ENCODE results near the gene FAM20C.
"Not testable (repeated sequence)": the region's sequence is repeated elsewhere in the genome, so short reads cannot be mapped to it uniquely, and the experiment has no call there.

Gene FAM20C

DNA sequence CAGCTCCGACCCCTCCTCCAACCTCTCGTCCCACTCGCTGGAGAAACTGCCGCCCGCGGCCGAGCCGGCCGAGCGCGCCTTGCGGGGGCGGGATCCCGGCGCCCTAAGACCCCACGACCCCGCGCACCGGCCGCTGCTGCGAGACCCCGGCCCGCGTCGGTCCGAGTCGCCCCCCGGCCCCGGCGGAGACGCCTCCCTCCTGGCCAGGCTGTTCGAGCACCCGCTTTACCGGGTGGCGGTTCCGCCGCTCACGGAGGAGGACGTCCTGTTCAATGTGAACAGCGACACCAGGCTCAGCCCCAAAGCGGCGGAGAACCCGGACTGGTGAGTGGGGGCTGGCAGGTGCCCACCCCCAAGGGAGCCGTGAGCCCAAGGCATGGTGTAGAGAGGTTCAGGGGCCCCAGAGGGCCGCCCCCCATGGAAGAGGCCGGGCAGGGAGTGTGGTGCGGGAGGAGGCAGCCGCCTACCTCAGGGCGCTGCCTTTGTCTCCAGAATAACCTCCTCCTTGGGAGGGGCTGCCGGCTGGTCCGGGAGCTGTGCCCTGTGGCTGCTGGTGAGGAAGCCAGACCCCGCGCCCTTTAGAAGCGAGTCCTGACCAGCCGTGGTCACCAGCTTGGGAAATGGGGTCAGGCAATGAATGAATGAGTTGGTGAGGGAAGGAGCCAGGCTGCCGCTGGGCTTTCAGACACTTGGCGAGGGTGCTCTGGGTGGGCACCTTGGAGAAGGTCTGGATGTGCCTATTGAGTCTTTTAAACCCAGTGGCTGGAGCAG is 1.3 kb downstream of the FAM20C start:
- no peak for DNase-seq

DNA sequence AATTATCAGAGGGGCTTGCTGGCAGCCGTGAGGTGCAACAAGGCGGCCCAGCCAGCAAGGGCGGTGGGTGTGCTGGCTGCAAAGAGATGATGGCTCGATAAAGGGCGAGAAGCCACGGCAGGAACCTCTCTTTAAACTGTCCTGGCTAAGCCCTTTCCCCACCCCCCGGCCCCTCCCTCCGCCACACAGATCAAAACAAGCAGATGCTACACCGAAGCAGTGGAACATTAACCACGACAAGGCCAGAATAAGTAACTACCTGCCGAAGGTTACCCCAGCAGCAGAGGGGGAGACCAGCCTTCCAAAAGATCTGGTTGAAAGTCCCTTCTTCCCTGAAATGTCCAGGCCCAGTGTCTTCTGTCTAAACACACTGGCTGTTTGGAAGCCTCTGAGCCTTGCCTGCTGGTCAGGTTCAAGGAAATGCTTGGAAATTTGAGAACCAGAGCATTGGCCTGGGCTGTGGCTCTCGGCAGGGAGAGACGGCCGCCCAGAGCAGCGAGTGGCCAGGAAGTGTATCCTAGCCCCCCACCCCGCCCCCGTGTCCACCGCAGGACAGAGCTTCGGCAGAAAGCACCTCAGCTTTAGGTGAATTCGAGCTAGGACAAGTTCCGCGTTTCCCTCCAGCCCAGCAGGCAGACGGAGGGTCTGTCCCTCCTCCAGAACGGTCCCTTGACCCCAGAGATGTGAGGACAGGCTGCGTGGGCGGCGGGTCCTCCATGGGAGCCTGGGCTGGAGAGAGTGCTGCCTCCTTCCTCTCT is 2.1 kb downstream of the FAM20C start:
- DNase-seq = no peak

DNA sequence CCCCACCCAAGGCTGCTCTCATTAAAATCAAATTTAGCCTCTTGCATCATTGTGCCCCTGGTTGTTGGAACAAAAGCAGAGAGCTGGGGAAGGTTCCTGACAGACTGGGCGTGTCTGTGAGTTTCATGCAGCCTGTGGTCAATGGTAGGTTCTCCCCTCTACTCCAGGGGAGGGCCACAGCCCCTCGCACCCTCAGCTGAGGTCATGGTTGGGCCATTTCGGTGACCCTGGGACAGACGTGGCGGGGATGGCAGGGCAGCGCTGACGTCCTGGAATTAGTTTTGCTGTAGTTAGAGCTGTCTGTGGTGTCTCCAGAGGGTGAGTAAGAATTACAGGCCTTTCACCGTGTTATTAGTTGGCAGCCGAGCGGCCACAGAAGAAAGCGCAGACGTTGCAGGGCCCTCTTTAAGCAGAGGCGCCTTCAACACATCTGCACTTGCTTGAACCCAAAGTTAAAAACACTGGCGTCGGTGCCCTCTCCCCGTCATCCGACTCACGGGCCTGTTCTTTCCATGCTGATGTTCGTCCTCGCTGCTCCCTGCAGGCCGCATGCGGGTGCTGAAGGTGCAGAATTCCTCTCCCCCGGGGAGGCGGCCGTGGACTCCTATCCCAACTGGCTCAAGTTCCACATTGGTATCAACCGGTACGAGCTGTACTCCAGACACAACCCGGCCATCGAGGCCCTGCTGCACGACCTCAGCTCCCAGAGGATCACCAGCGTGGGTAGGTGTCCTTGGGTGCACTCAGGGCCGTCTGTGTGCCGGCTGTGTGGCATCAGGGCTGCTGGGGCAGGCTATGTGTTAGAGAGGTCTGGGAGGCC is 2.8 kb downstream of the FAM20C start:
- no peak for DNase-seq

DNA sequence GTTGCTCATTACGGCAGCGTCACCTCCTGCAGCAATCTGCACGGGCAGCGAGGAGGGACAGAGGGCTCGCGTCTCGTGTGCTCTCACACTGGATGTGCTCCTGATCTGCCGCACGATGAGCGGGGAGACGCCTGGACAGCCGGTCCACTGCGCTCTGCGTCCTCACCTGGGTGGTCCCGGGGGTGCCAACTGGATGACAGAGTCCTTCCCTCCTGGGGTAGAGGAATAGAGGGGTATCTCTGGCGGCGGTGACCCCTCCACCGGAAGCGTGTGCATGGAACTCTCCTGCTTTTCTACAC is 3.4 kb downstream of the FAM20C start:
- DNase-seq = no peak

DNA sequence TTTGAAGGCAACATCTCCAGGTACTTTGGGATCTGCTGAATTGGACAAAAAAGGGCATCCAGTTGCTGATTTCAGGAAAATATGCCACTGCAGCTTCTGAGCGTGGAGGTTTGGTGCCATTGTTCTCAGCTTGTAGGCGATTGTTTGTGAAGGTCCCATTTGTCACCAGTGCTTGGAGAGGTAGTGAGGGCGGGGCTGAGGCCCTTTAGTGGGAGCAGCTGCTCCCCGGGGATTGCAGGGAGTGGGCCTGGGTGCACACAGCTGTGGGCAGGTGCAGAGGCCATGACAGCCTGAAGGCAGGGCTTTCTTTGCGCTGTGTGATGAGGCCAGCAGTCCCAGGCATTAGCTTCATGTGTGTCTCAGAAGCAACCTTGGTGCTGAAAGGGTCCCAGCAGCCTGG is 3.9 kb downstream of the FAM20C start:
- DNase-seq = no peak

DNA sequence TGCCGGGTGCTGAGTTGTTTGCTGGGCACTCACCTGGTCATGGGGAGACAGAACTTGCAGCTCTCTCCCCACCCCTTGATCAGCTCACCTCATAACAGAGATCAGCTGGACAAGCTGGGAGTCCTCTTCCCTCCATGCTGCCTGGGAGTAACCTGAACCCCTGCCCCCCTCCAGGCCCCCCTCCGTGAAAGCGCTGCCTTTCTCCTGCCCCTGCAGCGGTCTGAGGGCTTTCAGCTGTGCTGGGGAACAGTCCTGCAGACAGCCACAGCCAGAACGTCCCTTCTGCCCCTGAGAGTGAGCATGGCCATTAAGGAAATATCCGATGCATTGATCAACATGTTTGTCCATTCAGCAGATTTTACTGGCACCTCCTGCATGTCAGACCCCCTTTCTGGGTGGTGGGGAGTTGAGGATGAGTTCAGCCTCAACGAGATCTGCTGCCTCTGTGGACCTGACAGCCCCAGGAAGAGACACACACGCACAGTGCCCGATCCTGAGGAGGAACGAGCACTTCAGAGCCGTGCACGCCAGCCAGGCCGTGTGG is 4.5 kb downstream of the FAM20C start:
- DNase-seq = no peak

DNA sequence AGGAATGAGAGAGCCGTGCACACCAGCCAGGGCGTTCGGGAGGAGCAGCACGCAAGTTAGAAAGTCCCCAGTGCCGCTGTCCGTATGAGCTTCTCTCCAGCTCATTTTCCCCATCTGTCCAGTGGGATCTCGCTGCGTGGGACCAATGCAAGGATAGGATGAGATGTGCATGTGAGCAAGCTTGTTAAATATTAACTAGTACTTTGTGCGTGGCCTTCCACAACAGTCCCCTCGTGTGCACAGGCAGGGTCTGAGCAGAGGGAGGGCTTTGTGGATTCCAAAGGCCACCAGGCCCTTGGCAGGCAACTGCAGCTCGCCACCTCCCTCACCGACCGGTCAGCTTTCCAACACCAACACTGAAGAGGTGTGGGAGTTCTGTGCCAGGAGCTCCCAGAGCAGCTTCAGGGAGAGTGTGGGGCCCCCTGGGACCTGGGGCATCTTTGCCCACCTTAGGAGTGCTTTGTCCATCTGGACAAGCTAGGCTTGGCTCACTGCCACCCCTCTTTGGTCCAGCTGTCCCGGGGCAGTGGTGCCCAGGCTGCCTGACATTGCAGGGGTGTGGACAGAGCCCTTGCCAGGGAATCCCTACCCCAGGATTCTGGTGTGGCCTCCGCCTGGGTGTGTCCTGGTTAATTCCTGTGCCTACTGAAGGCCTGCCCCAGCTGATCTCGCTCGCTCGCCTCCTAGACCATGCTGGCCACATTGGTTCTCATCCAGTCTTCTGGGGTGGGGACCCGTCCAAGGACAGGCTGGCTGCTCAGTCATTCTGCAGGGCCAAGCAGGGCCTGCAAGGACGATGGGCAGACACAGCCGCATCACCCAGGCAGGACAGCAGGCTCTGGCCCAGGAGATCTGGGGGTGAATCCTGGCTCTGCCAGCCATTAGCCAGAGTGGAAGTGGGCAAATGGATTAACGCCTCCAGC is 5.3 kb downstream of the FAM20C start:
- no peak for DNase-seq

DNA sequence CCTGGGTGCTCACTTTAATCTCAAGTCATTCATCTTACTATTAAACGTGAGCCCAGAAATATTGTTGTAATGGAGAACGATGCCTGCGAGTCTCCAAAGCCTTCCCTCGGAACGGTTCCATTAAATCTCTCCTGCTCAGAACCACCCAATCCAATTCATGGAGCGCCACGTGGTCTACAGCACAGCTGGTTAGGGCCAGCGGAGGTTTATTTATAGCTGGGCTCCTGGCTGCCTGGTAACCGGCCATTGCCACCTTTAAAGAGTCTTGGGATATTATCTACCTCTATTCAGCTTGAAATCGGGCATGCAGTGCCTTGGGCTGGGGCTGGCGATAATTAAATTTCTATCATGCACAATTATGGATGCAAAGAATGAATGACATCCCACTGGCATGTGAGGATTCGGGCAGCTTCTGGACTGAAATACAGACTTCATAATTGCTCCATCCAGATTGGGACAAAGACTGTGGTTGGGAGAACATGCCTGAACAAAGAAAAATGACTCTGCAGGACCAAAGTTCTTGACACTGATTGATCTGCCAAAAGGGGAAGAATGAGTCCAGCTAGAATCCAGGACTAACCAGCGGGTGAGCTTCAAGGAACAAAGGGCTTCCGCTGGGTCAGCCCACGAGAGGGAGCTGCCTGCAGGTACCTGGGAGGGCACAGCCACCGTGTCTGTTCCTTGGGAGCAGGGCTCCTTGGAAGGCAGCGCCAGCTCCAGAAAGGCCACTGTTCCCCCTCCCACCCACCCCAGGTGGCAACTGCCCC is 7.3 kb downstream of the FAM20C start:
- no peak for DNase-seq

DNA sequence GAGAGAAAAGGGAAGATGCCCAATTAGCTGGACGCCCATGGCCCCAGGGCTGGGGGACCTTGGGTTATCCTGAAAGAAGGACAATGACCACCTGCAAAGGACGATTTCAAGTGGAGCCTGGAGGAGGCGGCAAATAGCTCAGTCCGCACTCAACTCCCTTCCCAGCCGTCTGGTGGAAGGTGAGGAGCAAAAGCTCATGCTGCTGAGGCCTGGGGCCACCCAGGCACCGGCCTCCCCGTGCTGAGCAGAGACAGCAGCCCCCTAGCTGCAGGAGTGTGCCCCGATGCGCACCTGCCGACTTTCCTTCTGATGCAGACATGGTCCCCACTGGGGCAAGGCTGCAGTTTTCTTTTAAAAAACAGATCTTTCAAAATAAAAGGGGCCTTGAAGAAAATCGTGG is 7.9 kb downstream of the FAM20C start:
- no peak for DNase-seq

DNA sequence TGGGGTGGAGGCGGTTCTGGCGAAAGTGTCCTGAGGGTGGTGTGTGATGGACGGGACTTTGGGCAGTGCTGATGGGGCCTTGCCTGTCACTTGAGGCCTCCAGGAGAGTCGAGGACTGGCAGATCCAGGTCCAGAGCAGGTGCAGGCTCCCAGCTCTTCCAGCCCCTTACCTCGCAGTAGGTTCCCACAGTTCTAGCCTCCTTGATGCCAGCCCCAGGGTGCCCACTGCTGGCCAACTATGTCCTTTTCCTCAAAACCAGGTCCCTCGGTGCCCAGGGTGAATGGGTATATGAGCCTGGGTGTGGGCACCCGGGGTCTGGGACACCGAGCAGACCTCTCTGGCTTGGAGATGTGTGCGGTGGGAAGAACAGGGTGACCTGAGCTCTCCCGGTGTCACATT is 8.3 kb downstream of the FAM20C start:
- no peak for DNase-seq

DNA sequence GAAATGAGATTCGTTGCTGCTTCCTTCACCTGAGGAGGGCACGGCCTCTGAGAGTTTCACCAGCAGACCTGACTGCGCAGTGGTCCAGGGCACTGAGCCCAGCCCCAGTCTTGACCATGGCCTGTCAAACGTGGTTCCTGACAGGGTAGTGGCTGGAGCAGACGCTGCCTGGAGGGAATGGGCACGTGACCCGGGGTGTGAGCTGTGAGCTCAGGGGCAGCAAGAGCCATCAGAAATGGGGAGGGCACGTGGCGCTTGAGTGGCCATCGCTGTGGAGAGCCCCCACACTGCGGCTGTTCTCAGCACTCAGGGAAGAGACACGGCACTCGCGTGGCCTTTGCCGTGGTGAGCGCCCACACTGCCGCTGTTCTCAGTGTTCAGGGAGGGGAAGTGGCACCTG is 12.0 kb downstream of the FAM20C start:
- no peak for DNase-seq

DNA sequence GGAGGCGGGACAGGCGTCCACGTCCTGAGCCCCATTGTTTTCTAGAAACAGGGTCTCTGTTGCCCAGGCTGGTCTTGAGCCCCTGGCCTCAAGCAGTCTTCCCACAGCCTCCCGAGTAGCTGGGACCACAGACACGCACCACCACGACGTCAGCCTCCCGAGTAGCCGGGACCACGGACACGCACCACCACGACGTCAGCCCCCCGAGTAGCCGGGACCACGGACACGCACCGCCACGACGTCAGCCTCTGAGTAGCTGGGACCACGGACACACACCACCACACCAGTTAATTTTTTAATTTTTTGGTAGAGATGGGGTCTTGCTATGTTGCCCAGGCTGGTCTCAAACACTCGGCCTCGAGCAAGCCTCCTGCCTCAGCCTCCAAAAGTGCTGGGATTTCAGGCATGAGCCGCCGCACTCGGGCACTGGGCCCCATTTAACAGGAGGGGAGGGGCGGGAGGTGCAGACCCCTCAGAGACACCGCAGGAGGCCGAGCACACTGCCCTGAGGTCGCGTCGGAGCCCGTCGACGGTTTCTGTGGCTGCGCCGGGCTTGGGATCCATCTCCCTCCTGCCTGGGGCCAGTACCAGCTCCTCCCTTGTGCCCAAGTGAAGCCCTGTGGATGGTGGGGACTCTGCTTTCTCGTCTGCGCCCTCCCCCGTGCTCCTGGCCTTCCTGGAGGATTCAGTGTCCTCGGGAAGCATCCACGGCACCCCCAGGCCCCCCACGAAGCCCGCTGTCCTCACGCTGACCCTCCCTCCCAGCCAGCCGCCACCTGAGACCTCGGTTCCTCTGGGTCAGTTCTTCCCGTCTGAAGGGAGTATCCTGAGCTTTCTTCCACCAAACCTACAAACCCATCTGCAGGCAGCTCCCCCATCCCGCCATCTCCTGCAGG is 13.0 kb downstream of the FAM20C start:
- no peak for DNase-seq

DNA sequence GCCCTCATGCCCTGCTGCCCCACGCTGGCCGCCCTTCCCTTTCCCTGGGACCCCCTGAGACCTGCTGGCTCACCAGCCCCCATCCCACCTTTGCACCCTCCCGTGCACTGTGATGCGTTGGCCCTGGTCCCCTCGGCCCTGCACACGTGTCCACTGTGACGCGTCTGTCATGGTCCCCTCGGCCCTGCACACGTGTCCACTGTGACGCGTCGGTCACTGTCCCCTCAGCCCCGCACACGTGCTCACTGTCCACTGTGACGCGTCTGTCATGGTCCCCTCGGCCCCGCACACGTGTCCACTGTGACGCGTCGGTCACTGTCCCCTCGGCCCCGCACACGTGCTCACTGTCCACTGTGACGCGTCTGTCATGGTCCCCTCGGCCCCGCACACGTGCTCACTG is 14.0 kb downstream of the FAM20C start:
- not testable (repeated sequence) for DNase-seq

DNA sequence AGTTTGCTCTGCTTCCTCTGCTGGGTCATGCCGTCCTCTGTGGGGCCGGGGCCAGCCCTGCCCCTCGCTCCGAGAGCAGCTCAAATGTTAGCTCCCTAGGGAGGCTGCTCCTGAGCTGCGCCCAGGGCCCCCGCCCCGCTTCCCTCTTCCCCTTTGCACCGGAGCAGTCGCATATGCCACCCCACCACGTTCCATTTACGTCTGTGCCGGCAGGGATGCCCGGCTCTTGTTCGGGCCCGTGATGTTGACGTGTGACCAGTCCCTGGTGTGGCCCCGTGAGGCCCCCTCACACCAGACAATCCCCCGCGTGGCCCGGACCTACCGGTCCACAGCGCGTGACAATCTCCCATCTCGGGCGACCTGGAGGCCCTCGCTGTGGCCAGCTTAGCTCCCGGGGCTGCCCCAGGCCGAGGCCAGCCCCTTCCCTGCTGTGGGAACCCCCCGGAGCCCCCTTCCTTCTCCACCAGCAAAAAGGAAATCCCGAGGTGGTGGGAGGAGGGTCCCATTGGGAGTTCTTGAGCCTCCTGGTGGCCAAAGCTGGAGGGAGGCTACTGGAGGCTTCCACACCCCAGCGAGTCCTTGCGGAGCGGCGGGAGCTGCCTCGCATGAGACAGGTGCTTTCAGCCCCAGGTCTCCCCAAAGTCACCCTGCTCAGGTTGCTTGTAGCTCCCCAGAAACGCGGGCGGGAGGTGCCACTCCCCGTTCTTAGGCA is 15.2 kb downstream of the FAM20C start:
- DNase-seq = no peak

DNA sequence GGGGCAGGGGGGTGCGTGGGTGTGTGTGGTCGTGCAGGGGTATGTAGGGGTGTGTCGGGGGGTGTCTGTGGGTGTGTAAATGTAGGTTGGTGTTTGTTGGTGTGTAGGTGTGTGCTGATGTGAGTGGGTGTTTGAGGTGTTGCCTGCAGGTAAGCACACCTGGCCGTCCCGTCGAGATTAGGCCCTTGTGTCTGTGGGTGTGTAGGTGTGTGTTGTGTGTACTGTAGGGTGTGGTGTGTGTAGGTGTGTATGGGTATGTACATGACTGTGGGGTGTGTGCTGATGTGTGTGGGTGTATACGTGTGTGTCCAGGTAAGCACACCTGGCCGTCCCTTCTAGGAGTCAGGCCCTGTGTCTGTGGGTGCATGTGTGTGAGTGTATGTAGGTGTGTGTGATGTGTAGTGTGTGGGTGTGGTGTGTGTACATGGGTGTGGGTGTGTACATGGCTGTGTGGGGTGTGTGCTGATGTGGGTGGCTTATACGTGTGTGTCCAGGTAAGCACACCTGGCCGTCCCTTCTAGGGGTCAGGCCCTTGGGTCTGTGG is 15.8 kb downstream of the FAM20C start:
- DNase-seq = no peak

DNA sequence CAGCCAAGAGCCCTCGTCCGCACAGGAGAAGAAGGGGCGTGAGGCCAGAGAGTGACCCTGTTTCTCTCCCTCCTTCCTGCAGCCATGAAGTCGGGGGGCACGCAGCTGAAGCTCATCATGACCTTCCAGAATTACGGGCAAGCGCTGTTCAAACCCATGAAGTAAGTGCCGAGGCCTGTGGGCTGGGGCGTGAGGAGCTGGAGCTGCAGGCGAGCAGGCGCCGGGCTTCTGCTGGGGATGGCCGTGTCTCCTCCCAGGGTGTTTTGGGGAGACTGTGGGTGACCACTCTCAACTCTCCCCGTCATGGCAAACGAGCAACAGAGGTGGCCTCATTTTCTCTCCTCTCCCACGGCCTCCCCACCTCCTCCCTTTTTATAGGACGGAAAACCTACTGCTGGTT is 16.4 kb downstream of the FAM20C start:
- no peak for DNase-seq

DNA sequence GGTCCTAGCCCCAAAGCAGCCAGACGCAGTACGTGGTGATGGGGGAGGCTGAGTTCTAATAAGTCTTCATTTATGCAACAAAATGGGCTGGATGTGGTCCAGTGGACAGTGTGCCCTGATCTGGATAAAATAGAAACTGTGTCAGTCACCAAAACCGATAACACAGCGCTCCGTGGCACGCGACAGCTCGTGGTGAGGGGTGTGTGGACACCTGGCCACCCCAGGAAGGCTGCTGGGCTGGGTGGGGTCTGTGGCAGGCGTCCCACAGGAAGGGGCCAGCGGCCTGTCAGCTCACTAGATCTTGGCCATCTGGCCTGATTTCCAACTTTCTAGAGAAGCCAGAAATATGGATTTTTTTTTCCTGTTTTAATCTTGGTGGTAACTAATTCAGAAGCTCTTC is 17.0 kb downstream of the FAM20C start:
- no peak for DNase-seq

DNA sequence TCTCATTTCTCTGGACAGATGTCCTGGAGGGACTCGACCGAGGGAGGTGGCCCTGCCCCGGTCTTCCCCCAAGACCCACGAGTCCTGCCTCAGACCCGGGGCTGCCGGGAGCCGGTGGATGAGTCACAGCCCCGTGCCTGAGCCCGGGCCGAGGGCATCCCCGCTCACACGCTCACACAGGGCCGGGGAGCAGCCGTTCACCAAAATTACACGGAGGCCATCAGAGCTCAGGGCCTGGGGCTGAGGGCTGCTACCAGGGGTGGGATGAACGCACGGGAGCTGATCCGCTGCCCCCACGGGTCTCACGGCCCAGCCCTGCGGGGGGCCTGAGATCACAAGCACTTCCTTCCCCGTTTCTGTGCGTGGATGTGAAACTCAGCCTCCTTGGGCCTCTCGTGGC is 17.5 kb downstream of the FAM20C start:
- DNase-seq = no peak

DNA sequence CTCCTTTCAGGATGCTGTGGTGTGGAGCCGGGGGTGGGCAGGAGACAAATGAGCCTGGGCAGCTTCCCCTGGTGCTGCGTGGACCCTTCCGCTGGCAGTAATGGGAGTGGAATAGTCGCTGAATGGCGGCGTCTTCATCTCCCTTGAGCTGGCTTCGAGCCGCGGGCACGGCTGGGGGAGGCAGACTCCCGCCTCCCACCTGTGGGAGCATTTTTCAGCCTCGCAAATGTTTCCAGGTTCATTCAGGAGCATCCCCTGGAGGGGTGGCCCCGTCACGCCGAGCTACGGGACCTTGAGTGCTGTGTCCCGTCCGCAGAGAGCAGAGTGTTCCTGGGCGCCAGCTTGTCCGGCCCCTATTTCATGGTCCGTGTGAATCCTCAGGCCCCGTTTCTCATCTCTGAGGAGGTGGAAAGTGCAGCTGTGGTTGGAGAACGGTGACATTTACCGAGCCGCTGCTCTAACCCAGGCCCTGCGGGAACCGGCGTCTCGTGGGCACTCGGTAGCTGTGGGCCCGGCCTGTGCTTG is 18.1 kb downstream of the FAM20C start:
- no peak for DNase-seq
